Colonic mucosa (tissue), 4 donors: ENCODE measurements around the gene TMEM135. TPM values are rescaled to one million over a fixed set of nuclear protein-coding genes. Genes with fewer than 3 reads are reported as not detected.

Experiments used
- DNase-seq: peaks from one replicate; pipeline ENCODE4 v3.0.0-alpha.2; 2020
- H3K27ac ChIP-seq: fragments of 200-600 bp; one replicate; pipeline ENCODE4 v1.8.0; 2021
- H3K27me3 ChIP-seq: fragments of 200-600 bp; one replicate; pipeline ENCODE4 v1.8.0; 2021
- H3K36me3 ChIP-seq: fragments of 200-600 bp; one replicate; pipeline ENCODE4 v1.8.0; 2021
- H3K4me1 ChIP-seq: fragments of 200-600 bp; one replicate; pipeline ENCODE4 v1.8.0; 2021; ENCODE audit warnings: mild to moderate bottlenecking
- H3K4me3 ChIP-seq: fragments of 200-600 bp; one replicate; pipeline ENCODE4 v1.8.0; 2021
- H3K9ac ChIP-seq, 2 donors: one replicate each; pipeline ENCODE4 v1.7.0; 2013; ENCODE audit warnings: control low read depth in 2 of 2, low read depth in 2 of 2, low read length in 2 of 2
- H3K9me3 ChIP-seq: fragments of 200-600 bp; one replicate; pipeline ENCODE4 v1.8.0; 2021
- intact Hi-C: fragments of 100-400 bp; cut with DNase I; formaldehyde crosslinking; loops from one replicate; pipeline ENCODE4 v1.14.1; 2022
- total RNA-seq, 2 donors: library from RNA; stranded (reverse); fragmentation: NEBNext Ultra II Directional in 1 of 2; extraction: Animal tissue kit (Norgen Biotek cat#: 25700) in 1 of 2; gene quantifications; one replicate each; pipeline ENCODE4 v1.2.1, GENCODE V29; 2021
- TF ChIP-seq, protein P1 (sequence below): fragments of 200-600 bp; IDR thresholded peaks from one replicate; pipeline ENCODE4 v1.8.0; 2022; ENCODE audit warnings: antibody characterized with exemption, mild to moderate bottlenecking
- donor health status: healthy.
- donor health status: DM: no; HTN: no; CAD: no.
- donor health status: DM: no; HTN: no; CAD: no.

Gene TMEM135
- total RNA-seq, 2 donors from 2014 or later, result 28.8 to 41.4 TPM

DNA sequence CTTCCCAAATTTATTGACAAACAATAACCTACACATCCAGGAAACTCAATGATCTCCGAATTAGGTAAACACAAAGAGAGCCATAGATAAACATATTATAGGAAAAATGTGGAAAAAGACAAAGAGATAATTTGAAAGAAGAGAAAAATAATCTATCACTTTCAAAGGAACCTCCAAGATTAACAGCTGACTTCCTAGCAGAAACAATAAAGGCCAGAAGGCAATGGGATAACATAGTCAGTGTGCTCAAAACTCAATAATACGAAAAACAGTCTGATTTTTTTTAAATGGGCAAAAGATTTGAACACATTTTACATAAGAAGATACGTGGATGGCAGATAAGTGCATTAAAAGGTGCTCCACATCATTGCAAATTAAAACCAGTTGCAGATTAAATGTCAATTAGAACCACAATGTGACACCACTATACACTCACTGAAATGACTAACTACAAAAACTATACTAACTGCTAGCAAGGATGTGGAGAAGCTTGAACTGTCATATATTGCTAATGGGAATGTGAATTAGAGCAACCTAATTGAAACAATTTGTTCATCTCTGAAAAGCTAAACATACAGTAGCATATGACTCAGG lies 300.4 kb downstream of the TMEM135 start:
- no peak overlapping the region for H3K4me3 ChIP-seq
- TF ChIP-seq, protein P1, sequence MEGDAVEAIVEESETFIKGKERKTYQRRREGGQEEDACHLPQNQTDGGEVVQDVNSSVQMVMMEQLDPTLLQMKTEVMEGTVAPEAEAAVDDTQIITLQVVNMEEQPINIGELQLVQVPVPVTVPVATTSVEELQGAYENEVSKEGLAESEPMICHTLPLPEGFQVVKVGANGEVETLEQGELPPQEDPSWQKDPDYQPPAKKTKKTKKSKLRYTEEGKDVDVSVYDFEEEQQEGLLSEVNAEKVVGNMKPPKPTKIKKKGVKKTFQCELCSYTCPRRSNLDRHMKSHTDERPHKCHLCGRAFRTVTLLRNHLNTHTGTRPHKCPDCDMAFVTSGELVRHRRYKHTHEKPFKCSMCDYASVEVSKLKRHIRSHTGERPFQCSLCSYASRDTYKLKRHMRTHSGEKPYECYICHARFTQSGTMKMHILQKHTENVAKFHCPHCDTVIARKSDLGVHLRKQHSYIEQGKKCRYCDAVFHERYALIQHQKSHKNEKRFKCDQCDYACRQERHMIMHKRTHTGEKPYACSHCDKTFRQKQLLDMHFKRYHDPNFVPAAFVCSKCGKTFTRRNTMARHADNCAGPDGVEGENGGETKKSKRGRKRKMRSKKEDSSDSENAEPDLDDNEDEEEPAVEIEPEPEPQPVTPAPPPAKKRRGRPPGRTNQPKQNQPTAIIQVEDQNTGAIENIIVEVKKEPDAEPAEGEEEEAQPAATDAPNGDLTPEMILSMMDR, result no peak
- no peaks in the 10 kb centered on the region for H3K27me3 ChIP-seq
- no peaks in the 10 kb centered on the region for H3K36me3 ChIP-seq
- no peaks in the 10 kb centered on the region for H3K4me1 ChIP-seq
- no peaks in the 10 kb centered on the region for H3K9me3 ChIP-seq
- intact Hi-C loops, result no loop called here
- no peak for DNase-seq
- no peak overlapping the region for H3K9ac ChIP-seq
- H3K27ac ChIP-seq, result no peak overlapping the region

DNA sequence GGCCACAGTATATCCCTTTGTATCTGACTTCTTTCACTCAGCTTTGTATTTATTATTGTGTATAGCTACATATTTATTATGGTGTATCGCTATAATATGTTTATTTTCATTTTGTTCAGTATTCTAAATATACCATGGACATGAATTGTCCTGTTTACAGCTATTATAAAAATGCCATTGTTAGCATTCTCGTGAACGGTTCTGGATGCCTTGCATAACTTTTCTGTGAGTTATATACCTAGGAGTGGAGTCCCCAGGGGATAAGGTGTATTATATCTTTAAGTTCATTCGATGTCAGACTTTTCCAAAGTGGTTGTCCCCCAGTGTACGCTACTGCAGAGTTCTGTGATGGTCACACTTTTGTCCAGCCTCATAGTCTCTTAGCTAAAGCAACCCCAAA lies 301.7 kb downstream of the TMEM135 start:
- Histone ChIP-seq H3K9me3 (no peaks in the 10 kb centered on the region), H3K27me3 (no peaks in the 10 kb centered on the region), H3K4me1 (no peaks in the 10 kb centered on the region), H3K4me3 (no peak overlapping the region), H3K27ac (no peak overlapping the region), H3K9ac (no peak overlapping the region), H3K36me3 (no peaks in the 10 kb centered on the region)
- intact Hi-C loops, result no loop called here
- TF ChIP-seq, protein P1, result no peak
- DNase-seq, result no peak

DNA sequence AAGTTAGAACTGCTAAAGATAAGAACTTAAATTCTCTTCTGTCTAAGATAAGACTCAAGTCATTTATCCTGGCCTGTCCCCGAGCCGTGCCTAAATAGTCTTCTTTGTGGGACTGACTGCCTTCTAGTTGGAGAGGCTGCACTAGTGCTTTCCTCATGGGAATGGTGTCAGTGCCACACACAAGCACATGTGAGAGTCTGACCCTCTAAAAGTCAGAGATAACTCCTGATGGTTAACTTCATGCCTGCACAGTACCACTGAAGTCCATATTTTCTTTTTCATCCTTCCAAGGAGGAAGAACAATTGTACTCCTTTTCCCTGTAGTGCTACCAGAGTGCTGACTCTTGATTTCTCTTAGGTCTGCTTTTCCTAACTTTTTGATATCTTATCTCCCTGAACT lies 309.7 kb downstream of the TMEM135 start:
- H3K4me1 ChIP-seq, result no peaks in the 10 kb centered on the region
- DNase-seq, result no peak
- no peaks in the 10 kb centered on the region for H3K27me3 ChIP-seq
- TF ChIP-seq, protein P1, result no peak
- intact Hi-C loops, result no loop called here
- no peak overlapping the region for H3K9ac ChIP-seq
- H3K36me3 ChIP-seq, result no peaks in the 10 kb centered on the region
- H3K4me3 ChIP-seq, result no peak overlapping the region
- no peaks in the 10 kb centered on the region for H3K9me3 ChIP-seq
- no peak overlapping the region for H3K27ac ChIP-seq

GRCh38 chr11:87347854-87348253 lies 310.1 kb downstream of the TMEM135 start:
- DNase-seq, result no peak
- intact Hi-C loops, result no loop called here

GRCh38 chr11:87351676-87352075 lies 313.9 kb downstream of the TMEM135 start:
- Histone ChIP-seq H3K27ac (no peak overlapping the region), H3K4me1 (peaks cover 5% of the 10 kb centered on the region), H3K9ac (no peak overlapping the region), H3K9me3 (no peaks in the 10 kb centered on the region), H3K27me3 (no peaks in the 10 kb centered on the region), H3K36me3 (no peaks in the 10 kb centered on the region), H3K4me3 (no peak overlapping the region)
- no peak for DNase-seq
- TF ChIP-seq, protein P1, result no peak
- intact Hi-C loops, result loop anchor here (1.0 to 5.0 kb wide), 2 partner anchors 70 to 1191 kb away; no protein-coding TSS in a partner anchor

More at GRCh38 chr11:87347854-87348253, 310.1 kb downstream of the TMEM135 start:
- Histone ChIP-seq H3K4me3 (no peak overlapping the region), H3K27ac (no peak overlapping the region), H3K27me3 (no peaks in the 10 kb centered on the region), H3K36me3 (no peaks in the 10 kb centered on the region), H3K9ac (no peak overlapping the region), H3K9me3 (no peaks in the 10 kb centered on the region), H3K4me1 (peaks cover 2% of the 10 kb centered on the region)
- TF ChIP-seq, protein P1, result no peak
